ENCODE measurements around the gene YIPF7.

YIPF7 gene

DNA sequence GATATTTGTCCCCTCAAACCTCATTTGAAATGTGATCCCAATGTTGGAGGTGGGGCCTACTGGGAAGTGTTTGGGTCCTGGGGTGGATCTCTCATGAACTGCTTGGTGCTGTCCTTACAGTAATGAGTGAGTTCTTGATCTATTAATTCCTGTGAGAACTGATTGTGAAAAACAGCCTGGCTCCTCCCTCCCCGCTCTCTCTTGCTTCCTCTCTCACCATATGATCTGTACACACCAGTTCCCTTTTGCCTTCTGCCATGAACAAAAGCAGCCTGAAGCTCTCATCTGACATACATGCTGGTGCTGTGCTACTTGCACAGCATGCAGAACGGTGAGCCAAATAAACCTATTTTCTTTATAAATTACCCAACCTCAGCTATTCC is 11.2 kb upstream of the YIPF7 start:
- H3K4me1 ChIP-seq (ENCODE audit: control insufficient read depth, insufficient read depth, low read length) = no peaks in the 10 kb centered on the region
- H3K9ac ChIP-seq (ENCODE audit: low read length) = no peak overlapping the region
- H3K27ac ChIP-seq (ENCODE audit: low read depth, low read length) = no peak overlapping the region
- H3K4me3 ChIP-seq (ENCODE audit: low read length) = no peak overlapping the region
- no peaks in the 10 kb centered on the region for H3K36me3 ChIP-seq (ENCODE audit: control insufficient read depth, insufficient read depth, low read length)
- H3K27me3 ChIP-seq (ENCODE audit: control insufficient read depth, insufficient read depth, low read length) = no peaks in the 10 kb centered on the region

DNA sequence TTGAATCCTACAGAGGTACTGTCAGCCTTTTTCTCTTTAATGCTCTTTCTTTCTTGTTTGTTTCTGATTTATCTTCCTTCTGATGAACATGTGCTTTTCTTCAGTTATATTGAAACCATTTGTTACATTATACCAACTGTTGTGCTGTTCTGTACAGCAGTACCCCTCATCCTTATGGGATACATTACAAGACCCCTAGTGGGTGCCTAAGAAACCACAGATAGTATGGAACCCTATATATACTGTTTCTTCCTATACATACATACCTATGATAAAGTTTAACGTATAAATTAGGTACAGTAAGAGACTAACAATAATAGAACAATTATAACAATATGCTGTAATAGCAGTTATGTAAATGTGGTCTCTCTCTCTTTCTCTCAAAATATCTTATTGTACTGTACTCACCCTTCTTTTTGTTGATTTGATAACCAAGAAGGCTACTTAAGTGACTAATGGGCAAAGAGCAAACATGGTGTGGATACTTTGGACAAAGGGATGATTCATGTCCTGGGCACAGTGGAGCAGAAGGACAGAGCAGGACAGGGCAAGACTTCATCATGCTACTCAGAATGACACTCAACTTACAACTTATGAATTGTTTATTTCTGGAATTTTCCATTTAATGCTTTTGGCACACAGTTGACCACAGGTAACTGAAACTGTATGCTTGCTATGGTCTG is 10.7 kb upstream of the YIPF7 start:
- Histone ChIP-seq H3K36me3 (ENCODE audit: control insufficient read depth, insufficient read depth, low read length) (no peaks in the 10 kb centered on the region), H3K27ac (ENCODE audit: low read depth, low read length) (no peak overlapping the region), H3K4me1 (ENCODE audit: control insufficient read depth, insufficient read depth, low read length) (no peaks in the 10 kb centered on the region), H3K9ac (ENCODE audit: low read length) (no peak overlapping the region), H3K4me3 (ENCODE audit: low read length) (no peak overlapping the region), H3K27me3 (ENCODE audit: control insufficient read depth, insufficient read depth, low read length) (no peaks in the 10 kb centered on the region)

DNA sequence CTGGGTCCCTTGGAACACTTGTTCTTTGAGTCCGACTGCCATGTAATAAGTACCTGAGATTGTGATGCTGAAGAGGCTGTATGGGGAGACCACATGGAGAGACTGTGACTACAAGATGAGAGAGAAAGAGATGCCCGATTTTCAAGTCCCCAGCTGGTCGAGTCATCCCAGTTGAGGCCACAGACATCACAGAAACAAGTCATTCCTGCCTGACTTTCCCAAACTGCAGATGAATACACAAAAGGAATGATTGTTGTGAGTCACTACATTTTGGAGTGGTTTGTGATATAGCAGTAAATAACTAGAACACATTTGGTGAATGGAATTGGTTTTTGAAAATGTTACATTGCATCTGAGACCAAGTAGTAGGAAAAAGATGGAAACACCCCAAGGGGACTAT is 9.0 kb upstream of the YIPF7 start:
- Histone ChIP-seq H3K27ac (ENCODE audit: low read depth, low read length) (no peak overlapping the region), H3K4me1 (ENCODE audit: control insufficient read depth, insufficient read depth, low read length) (no peaks in the 10 kb centered on the region), H3K27me3 (ENCODE audit: control insufficient read depth, insufficient read depth, low read length) (no peaks in the 10 kb centered on the region), H3K4me3 (ENCODE audit: low read length) (no peak overlapping the region), H3K9ac (ENCODE audit: low read length) (no peak overlapping the region), H3K36me3 (ENCODE audit: control insufficient read depth, insufficient read depth, low read length) (no peaks in the 10 kb centered on the region)

DNA sequence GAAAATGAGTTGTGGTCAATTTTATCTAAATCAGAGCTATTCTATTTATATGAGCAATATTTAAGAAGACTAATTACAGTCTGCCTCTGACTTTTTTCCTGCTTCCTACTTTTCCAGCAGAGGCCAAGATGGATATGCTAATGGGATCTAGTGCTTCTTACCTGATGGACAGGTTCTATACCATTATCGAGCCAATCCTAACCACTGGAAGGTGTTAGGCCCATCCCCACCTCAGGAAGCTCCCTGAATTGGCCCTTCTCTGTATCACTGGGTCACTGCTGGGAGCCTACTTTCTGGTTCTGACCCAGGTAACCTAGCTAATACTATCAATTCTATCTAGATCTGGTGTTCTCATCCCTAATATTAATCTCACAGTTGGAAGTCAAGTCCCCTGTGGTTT is 577 bp upstream of the YIPF7 start:
- no peak overlapping the region for H3K4me3 ChIP-seq (ENCODE audit: low read length)
- H3K27me3 ChIP-seq (ENCODE audit: control insufficient read depth, insufficient read depth, low read length) = no peaks in the 10 kb centered on the region
- no peaks in the 10 kb centered on the region for H3K36me3 ChIP-seq (ENCODE audit: control insufficient read depth, insufficient read depth, low read length)
- no peak overlapping the region for H3K9ac ChIP-seq (ENCODE audit: low read length)
- no peak overlapping the region for H3K27ac ChIP-seq (ENCODE audit: low read depth, low read length)
- H3K4me1 ChIP-seq (ENCODE audit: control insufficient read depth, insufficient read depth, low read length) = no peaks in the 10 kb centered on the region

DNA sequence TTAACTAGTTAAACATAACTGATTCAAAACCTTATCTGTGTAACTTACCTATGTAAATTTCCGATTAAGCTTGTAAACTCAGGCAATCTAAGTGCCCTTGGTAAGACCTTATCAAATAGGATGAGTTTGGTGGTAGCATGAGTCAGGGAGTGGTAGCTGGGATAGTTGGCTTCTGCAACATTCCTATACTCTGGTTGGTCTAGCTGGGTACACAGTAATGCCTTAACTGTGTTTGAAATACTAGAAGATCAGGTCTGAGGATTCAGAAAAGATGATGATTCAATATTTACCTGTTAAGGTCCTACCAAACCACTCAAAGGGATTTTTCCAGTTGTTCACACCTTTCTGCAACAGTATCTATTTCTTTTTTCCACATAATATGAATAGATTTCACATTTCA is 5.3 kb downstream of the YIPF7 start:
- Histone ChIP-seq H3K27ac (ENCODE audit: low read depth, low read length) (no peak overlapping the region), H3K27me3 (ENCODE audit: control insufficient read depth, insufficient read depth, low read length) (no peaks in the 10 kb centered on the region), H3K9ac (ENCODE audit: low read length) (no peak overlapping the region), H3K36me3 (ENCODE audit: control insufficient read depth, insufficient read depth, low read length) (no peaks in the 10 kb centered on the region), H3K4me3 (ENCODE audit: low read length) (no peak overlapping the region), H3K4me1 (ENCODE audit: control insufficient read depth, insufficient read depth, low read length) (no peaks in the 10 kb centered on the region)

DNA sequence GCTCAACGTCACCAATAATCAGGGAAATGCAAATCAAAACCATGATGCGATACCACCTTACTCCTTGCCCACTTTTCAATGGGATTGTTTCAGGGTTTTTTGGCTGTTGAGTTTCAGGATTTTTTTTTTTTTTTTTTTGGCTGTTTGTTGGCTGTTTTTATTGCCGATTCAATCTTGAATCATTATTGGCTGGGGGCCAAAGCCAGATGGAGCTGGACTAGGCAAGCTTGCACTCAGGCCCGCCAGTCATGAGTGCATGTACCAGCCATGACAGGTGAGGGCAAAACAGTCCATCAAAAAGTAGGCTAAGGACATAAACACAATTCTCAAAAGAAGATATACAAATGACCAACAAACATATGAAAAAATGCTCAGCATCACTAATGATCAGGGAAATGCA is 13.3 kb downstream of the YIPF7 start:
- Histone ChIP-seq H3K27me3 (ENCODE audit: control insufficient read depth, insufficient read depth, low read length) (no peaks in the 10 kb centered on the region), H3K4me1 (ENCODE audit: control insufficient read depth, insufficient read depth, low read length) (no peaks in the 10 kb centered on the region), H3K36me3 (ENCODE audit: control insufficient read depth, insufficient read depth, low read length) (no peaks in the 10 kb centered on the region), H3K27ac (ENCODE audit: low read depth, low read length) (no peak overlapping the region), H3K9ac (ENCODE audit: low read length) (no peak overlapping the region), H3K4me3 (ENCODE audit: low read length) (no peak overlapping the region)

DNA sequence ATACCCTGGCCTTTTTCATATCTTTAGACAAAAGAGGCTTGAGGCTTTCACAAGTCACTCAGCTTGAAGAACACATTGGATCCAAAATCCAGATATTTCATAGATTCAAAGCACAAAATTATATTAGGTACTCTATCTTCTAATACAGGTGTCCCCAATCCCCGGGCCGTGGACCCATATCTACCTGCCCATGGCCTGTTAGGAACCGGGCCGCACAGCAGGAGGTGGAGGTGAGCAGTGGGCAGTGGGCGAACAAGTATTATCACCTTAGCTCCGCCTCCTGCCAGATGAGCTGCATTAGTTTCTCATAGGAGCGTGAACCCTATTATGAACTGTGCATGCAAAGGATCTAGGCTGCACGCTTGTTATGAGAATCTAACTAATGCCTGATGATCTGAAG is 18.7 kb downstream of the YIPF7 start:
- Histone ChIP-seq H3K4me1 (ENCODE audit: control insufficient read depth, insufficient read depth, low read length) (no peaks in the 10 kb centered on the region), H3K27me3 (ENCODE audit: control insufficient read depth, insufficient read depth, low read length) (no peaks in the 10 kb centered on the region), H3K4me3 (ENCODE audit: low read length) (no peak overlapping the region), H3K9ac (ENCODE audit: low read length) (no peak overlapping the region), H3K36me3 (ENCODE audit: control insufficient read depth, insufficient read depth, low read length) (no peaks in the 10 kb centered on the region), H3K27ac (ENCODE audit: low read depth, low read length) (no peak overlapping the region)

DNA sequence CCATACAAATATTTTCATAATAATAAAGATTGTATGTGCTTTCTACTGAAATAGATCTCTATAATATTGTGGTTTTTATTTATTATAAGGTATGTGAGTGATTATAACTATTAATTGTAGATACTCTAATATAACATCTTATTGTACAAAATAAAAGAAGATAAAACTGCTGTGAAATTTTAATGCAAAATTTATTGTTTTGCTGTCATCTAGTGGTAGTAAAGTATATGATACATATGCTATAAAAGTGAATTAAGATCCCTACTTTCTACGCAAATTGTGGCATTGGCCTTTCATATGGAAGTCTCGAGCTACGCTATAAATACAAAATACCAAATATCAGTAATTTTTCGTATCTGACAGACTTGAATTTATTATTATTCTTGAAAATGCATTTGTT is 19.3 kb downstream of the YIPF7 start:
- no peaks in the 10 kb centered on the region for H3K4me1 ChIP-seq (ENCODE audit: control insufficient read depth, insufficient read depth, low read length)
- no peak overlapping the region for H3K27ac ChIP-seq (ENCODE audit: low read depth, low read length)
- no peak overlapping the region for H3K9ac ChIP-seq (ENCODE audit: low read length)
- no peak overlapping the region for H3K4me3 ChIP-seq (ENCODE audit: low read length)
- no peaks in the 10 kb centered on the region for H3K27me3 ChIP-seq (ENCODE audit: control insufficient read depth, insufficient read depth, low read length)
- no peaks in the 10 kb centered on the region for H3K36me3 ChIP-seq (ENCODE audit: control insufficient read depth, insufficient read depth, low read length)

DNA sequence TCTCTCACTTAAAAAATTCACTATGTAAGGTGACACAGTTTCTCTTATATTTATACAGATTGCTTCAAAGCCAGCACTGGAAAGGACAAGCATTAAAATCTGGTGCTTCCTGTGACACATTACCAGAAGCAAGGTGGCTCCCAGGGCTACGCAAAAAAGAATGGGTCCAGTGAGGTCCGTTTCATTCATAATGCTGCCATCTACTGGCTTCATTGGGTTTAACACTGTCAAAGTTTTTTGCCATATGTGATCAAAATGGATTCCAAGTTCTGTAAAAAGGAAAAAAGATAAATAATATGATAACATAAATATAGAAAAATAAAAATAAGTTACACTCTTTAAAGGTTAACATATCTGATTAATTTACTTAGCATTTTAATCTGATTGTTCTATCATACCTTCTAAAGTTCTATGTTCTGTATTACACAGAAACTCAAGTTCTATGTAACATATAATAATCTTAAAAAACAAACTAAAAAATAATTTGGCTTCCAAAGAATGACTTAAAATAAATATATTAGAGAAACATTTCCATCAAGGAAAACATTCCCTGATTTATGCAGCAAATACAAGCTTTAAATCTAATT is 22.1 kb downstream of the YIPF7 start:
- H3K36me3 ChIP-seq (ENCODE audit: control insufficient read depth, insufficient read depth, low read length) = no peaks in the 10 kb centered on the region
- H3K27ac ChIP-seq (ENCODE audit: low read depth, low read length) = no peak overlapping the region
- H3K9ac ChIP-seq (ENCODE audit: low read length) = no peak overlapping the region
- no peaks in the 10 kb centered on the region for H3K4me1 ChIP-seq (ENCODE audit: control insufficient read depth, insufficient read depth, low read length)
- H3K4me3 ChIP-seq (ENCODE audit: low read length) = no peak overlapping the region
- H3K27me3 ChIP-seq (ENCODE audit: control insufficient read depth, insufficient read depth, low read length) = no peaks in the 10 kb centered on the region

DNA sequence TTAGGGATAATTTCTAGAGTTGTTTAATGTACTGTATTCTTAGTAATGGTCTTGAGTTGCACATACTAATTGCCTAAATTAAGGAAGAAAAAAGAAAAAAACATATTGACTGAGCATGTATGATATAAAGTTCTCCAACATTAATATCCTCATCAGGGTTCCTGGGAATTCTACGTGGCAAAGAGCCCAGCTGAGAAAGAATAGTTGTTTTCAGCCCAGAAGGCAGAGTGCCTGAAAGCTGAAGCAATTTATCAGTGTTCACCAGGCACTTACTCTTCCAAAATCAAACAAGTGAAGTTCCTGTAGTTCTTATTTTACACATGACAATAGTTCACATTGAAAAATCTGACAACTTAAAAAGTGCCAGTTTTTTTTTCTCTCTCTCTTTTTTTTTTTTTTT is 27.7 kb downstream of the YIPF7 start:
- Histone ChIP-seq H3K9ac (ENCODE audit: low read length) (no peak overlapping the region), H3K27ac (ENCODE audit: low read depth, low read length) (no peak overlapping the region), H3K4me1 (ENCODE audit: control insufficient read depth, insufficient read depth, low read length) (no peaks in the 10 kb centered on the region), H3K4me3 (ENCODE audit: low read length) (no peak overlapping the region), H3K27me3 (ENCODE audit: control insufficient read depth, insufficient read depth, low read length) (no peaks in the 10 kb centered on the region), H3K36me3 (ENCODE audit: control insufficient read depth, insufficient read depth, low read length) (no peaks in the 10 kb centered on the region)

DNA sequence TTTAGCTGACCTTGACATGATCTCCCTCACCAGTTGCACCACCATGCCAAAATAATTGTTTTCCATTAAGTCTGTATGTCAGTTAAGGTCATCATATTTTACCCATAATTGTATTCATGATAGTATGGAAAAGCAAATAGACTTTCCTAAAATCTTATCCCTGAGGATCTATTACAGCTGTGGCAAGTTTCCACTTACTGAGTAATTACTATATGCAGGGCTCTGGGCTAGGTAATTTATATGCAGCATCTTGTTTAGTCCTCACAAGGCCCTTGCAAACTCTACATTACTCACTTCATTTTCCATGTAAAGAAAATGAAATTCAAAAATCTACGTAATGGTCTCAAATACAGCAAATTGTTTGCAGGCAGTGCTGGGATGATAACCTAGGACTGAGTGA is 34.8 kb downstream of the YIPF7 start:
- no peaks in the 10 kb centered on the region for H3K4me1 ChIP-seq (ENCODE audit: control insufficient read depth, insufficient read depth, low read length)
- H3K9ac ChIP-seq (ENCODE audit: low read length) = no peak overlapping the region
- H3K27me3 ChIP-seq (ENCODE audit: control insufficient read depth, insufficient read depth, low read length) = no peaks in the 10 kb centered on the region
- no peak overlapping the region for H3K27ac ChIP-seq (ENCODE audit: low read depth, low read length)
- no peak overlapping the region for H3K4me3 ChIP-seq (ENCODE audit: low read length)
- H3K36me3 ChIP-seq (ENCODE audit: control insufficient read depth, insufficient read depth, low read length) = no peaks in the 10 kb centered on the region

DNA sequence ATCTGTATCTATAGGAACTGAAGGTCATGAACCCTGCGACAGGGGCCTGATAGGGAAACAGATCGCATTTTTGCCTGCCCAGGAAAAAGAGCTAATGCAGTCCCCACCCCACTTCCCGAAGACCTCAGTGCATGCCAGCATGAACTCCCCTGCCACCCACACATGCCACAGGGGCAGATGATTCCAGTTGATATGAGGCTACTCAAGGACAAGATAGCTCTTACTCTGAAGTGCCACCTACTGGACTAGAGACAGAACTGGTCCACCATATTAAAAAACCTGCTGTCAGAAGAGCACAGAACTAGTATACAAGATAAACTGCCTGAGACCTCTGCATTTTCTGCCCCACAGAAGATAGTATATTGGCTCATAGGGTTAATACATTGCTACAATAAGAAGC is 68.0 kb downstream of the YIPF7 start:
- no peaks in the 10 kb centered on the region for H3K27me3 ChIP-seq (ENCODE audit: control insufficient read depth, insufficient read depth, low read length)
- no peak overlapping the region for H3K27ac ChIP-seq (ENCODE audit: low read depth, low read length)
- H3K36me3 ChIP-seq (ENCODE audit: control insufficient read depth, insufficient read depth, low read length) = no peaks in the 10 kb centered on the region
- no peak overlapping the region for H3K4me3 ChIP-seq (ENCODE audit: low read length)
- no peaks in the 10 kb centered on the region for H3K4me1 ChIP-seq (ENCODE audit: control insufficient read depth, insufficient read depth, low read length)
- H3K9ac ChIP-seq (ENCODE audit: low read length) = no peak overlapping the region

DNA sequence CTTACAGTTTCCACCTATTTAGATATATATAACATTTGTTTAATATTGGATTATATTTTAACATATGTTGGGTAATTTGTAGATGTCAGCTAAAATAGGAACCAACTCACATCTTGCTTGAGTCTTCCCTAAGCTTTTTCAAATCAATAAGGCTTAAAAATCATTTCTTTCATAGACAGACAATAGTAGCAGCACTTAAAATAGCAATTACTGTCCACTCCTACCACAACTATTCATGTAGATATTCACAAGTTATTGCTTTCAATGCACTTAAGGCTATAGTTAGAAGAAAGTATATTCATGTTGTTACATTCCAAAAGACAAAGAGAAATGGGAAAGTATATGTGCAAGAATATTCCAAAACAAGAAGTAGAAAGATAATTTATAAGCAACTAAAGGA is 71.2 kb downstream of the YIPF7 start:
- H3K27me3 ChIP-seq (ENCODE audit: control insufficient read depth, insufficient read depth, low read length) = no peaks in the 10 kb centered on the region
- H3K4me3 ChIP-seq (ENCODE audit: low read length) = no peak overlapping the region
- H3K4me1 ChIP-seq (ENCODE audit: control insufficient read depth, insufficient read depth, low read length) = no peaks in the 10 kb centered on the region
- H3K27ac ChIP-seq (ENCODE audit: low read depth, low read length) = no peak overlapping the region
- no peak overlapping the region for H3K9ac ChIP-seq (ENCODE audit: low read length)
- no peaks in the 10 kb centered on the region for H3K36me3 ChIP-seq (ENCODE audit: control insufficient read depth, insufficient read depth, low read length)
